ENCODE results near the gene CCDC144A. TPM values are rescaled to one million over a fixed set of nuclear protein-coding genes. Genes with fewer than 3 reads are reported as not detected.
"Not testable (repeated sequence)": the region's sequence is repeated elsewhere in the genome, so short reads cannot be mapped to it uniquely, and the experiment has no call there.

The CCDC144A gene
- polyA plus RNA-seq, 2 of the 4 experiments (the other 2 are of a cell fraction) = 2.5 to 12.7 TPM

DNA sequence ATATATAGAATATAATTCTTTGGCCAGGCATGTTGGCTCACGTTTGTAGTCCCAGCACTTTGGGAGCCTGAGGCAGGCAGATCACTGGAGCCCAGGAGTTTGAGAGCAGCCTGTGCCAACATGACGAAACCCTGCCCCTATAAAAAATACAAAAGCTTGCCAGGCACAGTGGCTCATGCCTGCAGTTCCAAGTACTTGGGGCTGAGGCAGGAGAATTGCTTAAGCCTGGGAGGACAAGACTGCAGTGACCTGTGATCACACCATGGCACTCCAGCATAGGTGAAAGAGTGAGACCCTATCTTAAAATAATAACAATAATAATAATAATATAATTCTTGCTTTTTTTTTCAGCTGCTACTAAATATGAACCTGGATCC is 83.1 kb downstream of the CCDC144A start:
- no CpG with 5 or more reads among the region's 2 CpGs for WGBS (ENCODE audit: missing lambda C conversion rate)
- H3K4me1 ChIP-seq; H3K9me3 ChIP-seq; H3K4me3 ChIP-seq; DNase-seq (ENCODE audit: low read depth in 1 of 2, low spot score in 1 of 2); FAIRE-seq; ATAC-seq; CTCF ChIA-PET; H3K27ac ChIP-seq; POLR2A ChIA-PET; H3K4me2 ChIP-seq: not testable (repeated sequence)

DNA sequence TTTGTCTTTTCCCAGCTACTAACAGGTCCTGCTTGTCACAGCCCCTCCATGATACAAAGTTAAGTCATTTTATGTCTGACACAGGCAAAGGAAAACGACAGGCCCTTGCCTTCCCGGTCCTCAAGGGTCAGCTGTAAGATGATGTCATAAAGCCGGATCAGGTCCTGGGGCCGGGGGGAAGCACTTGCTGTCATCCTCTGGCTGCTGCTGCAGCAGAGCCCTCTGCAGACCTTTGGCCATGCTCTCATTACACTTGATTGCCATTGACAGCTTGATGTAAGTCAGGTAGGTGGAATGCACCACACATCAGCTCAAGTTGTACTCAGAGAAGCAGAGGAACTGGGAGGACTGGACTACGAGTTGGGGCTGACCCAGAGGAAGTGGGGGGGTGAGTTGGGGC is 97.8 kb downstream of the CCDC144A start:
- H3K27ac ChIP-seq; POLR2A ChIA-PET; FAIRE-seq; H3K9me3 ChIP-seq; H3K4me1 ChIP-seq; CTCF ChIA-PET; H3K4me3 ChIP-seq; ATAC-seq; H3K4me2 ChIP-seq; DNase-seq (ENCODE audit: low read depth in 1 of 2, low spot score in 1 of 2): not testable (repeated sequence)
- 65% methylated on average over 5 of the region's 5 CpGs for WGBS (ENCODE audit: missing lambda C conversion rate)

DNA sequence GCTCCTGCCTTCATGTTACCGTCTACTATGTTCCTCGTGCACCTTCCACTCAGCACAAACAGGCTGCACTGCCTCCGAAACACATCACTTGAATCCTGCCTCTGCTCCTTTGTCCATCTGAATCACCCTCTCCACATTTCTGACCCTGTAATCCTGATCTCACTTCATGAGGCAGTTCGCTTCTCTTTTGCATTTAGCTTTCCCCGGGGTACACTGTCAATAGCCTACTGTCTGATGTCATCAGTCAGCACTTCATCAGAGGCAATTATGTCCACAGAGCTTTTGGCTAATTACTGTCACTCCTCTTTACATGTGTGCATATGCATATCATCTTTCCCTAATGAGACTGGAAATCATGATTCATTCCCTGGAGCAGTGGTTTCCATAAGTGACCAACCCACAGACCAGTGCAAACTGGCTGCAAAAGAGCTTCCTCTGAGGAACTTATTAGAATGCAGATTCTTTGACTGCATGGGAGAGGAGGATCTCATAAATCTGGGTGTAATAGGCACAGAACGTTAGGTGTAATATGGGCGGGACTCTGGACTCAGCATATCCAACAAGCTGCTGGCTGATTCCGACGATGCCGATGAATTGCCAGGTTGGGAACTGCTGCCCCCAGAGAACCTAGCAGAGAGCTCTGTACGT is 99.0 kb downstream of the CCDC144A start:
- CTCF ChIA-PET; ATAC-seq; DNase-seq (ENCODE audit: low read depth in 1 of 2, low spot score in 1 of 2); H3K4me3 ChIP-seq; H3K9me3 ChIP-seq; FAIRE-seq; POLR2A ChIA-PET; H3K4me2 ChIP-seq; H3K4me1 ChIP-seq; H3K27ac ChIP-seq: not testable (repeated sequence)
- 80% methylated on average over 9 of the region's 11 CpGs for WGBS (ENCODE audit: missing lambda C conversion rate)

- H3K4me3 ChIP-seq; H3K27ac ChIP-seq; ATAC-seq; DNase-seq (ENCODE audit: low read depth in 1 of 2, low spot score in 1 of 2); FAIRE-seq; POLR2A ChIA-PET; H3K9me3 ChIP-seq; CTCF ChIA-PET; H3K4me1 ChIP-seq; H3K4me2 ChIP-seq: not testable (repeated sequence)
- WGBS (ENCODE audit: missing lambda C conversion rate) = 70% methylated on average over 3 of the region's 3 CpGs
These were observed 99.6 kb downstream of the CCDC144A start for GRCh38 chr17:16789622-16790021.

- FAIRE-seq; H3K4me3 ChIP-seq; POLR2A ChIA-PET; H3K27ac ChIP-seq; H3K4me1 ChIP-seq; H3K4me2 ChIP-seq; DNase-seq (ENCODE audit: low read depth in 1 of 2, low spot score in 1 of 2); H3K9me3 ChIP-seq: not testable (repeated sequence)
- CTCF ChIA-PET = interaction anchor here (0.7 kb wide), 1 partner anchor 1205 kb away, joined by 3 read pairs; no protein-coding TSS in a partner anchor
- ATAC-seq = peak; percentile 77 to 78; a peak in 4 of 6 replicates
- 87% methylated on average over 7 of the region's 9 CpGs for WGBS (ENCODE audit: missing lambda C conversion rate)
These were observed 100.4 kb downstream of the CCDC144A start for GRCh38 chr17:16790313-16790871.

DNA sequence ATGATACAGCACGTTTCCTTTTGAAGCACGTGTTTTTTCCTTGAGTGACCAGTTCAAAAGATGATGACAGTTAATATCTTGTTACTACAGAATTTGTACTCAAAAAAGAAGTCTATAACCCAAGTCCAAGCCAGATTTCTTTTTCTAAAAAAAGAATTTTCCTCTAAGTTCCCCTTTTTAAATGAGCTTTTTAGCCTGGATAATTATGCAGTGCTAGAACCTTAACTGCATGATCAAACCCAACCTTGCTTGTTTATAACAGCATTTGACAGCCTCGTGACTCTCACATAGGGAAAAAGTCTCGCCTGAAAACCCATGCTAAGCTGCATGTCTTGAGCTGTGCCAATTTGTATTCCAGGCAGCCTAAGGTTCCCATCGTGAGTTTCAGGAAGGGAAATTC is 104.2 kb downstream of the CCDC144A start:
- H3K4me1 ChIP-seq; H3K4me3 ChIP-seq; H3K9me3 ChIP-seq; POLR2A ChIA-PET; CTCF ChIA-PET; FAIRE-seq; DNase-seq (ENCODE audit: low read depth in 1 of 2, low spot score in 1 of 2); ATAC-seq: not testable (repeated sequence)
- Histone ChIP-seq H3K27ac (peak overlapping the region; percentile 62 to 78; a peak in 5 of 6 replicates), H3K4me2 (peak overlapping the region; percentile 37; the same call in 2 of the 3 replicates)
- 64% methylated on average over 5 of the region's 5 CpGs for WGBS (ENCODE audit: missing lambda C conversion rate)

GRCh38 chr17:16795894-16796293 is 105.9 kb downstream of the CCDC144A start:
- FAIRE-seq, ATAC-seq: not testable (repeated sequence)
- WGBS (ENCODE audit: missing lambda C conversion rate) = 94% methylated on average over 7 of the region's 7 CpGs

GRCh38 chr17:16804851-16805250 is 114.8 kb downstream of the CCDC144A start:
- CTCF ChIA-PET; H3K27ac ChIP-seq; POLR2A ChIA-PET; DNase-seq (ENCODE audit: low read depth in 1 of 2, low spot score in 1 of 2); ATAC-seq; FAIRE-seq; H3K4me3 ChIP-seq; H3K4me2 ChIP-seq; H3K9me3 ChIP-seq; H3K4me1 ChIP-seq: not testable (repeated sequence)
- 58% methylated on average over 5 of the region's 5 CpGs for WGBS (ENCODE audit: missing lambda C conversion rate)

More at GRCh38 chr17:16795894-16796293, 105.9 kb downstream of the CCDC144A start:
- H3K4me3 ChIP-seq; CTCF ChIA-PET; POLR2A ChIA-PET; H3K9me3 ChIP-seq; H3K4me1 ChIP-seq; DNase-seq (ENCODE audit: low read depth in 1 of 2, low spot score in 1 of 2); H3K27ac ChIP-seq; H3K4me2 ChIP-seq: not testable (repeated sequence)

GRCh38 chr17:16806599-16806998 is 116.6 kb downstream of the CCDC144A start:
- CTCF ChIA-PET; H3K4me1 ChIP-seq; H3K4me2 ChIP-seq; H3K4me3 ChIP-seq; FAIRE-seq; DNase-seq (ENCODE audit: low read depth in 1 of 2, low spot score in 1 of 2); H3K27ac ChIP-seq; ATAC-seq; H3K9me3 ChIP-seq; POLR2A ChIA-PET: not testable (repeated sequence)
- WGBS (ENCODE audit: missing lambda C conversion rate) = 96% methylated on average over 4 of the region's 4 CpGs

GRCh38 chr17:16807620-16808019 is 117.6 kb downstream of the CCDC144A start:
- DNase-seq (ENCODE audit: low read depth in 1 of 2, low spot score in 1 of 2); POLR2A ChIA-PET; ATAC-seq; H3K9me3 ChIP-seq; H3K4me3 ChIP-seq; H3K27ac ChIP-seq; FAIRE-seq; H3K4me2 ChIP-seq; CTCF ChIA-PET; H3K4me1 ChIP-seq: not testable (repeated sequence)
- WGBS (ENCODE audit: missing lambda C conversion rate) = 86% methylated on average over 8 of the region's 9 CpGs

DNA sequence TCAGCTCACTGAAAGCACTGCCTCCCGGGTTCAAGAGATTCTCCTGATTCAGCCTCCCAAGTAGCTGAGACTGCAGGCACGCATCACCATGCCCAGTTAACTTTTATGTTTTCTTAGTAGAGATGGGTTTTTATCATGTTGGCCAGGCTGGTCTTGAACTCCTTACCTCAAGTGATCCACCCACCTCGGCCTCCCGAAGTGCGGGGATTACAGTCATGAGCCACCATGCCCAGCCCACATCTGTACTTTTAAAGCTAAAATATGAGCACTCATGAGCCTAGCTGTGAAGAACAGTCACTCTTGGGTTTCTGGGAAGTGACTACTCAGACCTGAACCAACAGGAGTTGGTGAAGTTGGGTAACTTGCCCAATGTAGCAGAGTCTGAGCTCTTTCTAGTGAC is 120.2 kb downstream of the CCDC144A start:
- ATAC-seq; DNase-seq (ENCODE audit: low read depth in 1 of 2, low spot score in 1 of 2); FAIRE-seq; H3K27ac ChIP-seq; CTCF ChIA-PET; H3K4me3 ChIP-seq; H3K9me3 ChIP-seq; POLR2A ChIA-PET; H3K4me2 ChIP-seq; H3K4me1 ChIP-seq: not testable (repeated sequence)
- WGBS (ENCODE audit: missing lambda C conversion rate) = 28% methylated on average over 2 of the region's 5 CpGs
